Measurements from ENCODE around the gene GPR34.
"Not testable (repeated sequence)": the region's sequence is repeated elsewhere in the genome, so short reads cannot be mapped to it uniquely, and the experiment has no call there.

The GPR34 gene

DNA sequence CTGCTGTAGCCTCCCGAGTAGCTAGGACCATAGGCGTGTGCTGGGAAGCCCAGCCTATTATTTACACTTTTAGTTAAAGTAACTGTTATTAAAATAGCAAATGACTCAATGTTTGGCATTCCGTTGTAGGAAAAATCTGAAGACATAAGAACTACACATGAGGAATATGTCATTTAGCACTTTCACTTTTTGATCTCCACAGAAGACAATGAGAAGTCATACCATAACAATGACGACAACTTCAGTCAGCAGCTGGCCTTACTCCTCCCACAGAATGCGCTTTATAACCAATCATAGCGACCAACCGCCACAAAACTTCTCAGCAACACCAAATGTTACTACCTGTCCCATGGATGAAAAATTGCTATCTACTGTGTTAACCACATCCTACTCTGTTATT, 6.7 kb downstream of the GPR34 start:
- FAIRE-seq, result no peak

DNA sequence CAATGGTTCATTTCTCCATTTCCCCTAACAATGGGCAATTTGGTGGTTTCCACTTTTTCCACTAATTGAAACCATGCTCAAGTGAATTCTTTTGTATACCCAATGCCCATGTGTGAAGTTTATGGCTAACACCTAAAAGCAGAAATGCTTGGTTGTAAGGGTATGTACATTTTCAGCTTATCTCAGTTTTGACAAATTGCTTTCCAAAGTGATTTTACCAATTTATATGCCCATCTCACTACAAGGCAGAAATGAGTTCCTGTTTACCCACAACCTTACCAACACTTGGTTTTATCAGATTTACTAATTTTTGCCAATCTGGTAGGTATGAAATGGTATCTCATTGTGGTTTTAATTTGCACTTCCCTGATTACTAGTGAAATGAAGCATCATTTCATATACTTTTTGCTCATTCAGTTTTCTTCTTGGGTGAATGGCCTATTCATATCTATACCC, 14.8 kb downstream of the GPR34 start:
- no peak for FAIRE-seq

- FAIRE-seq, result no peak
These were observed 16.3 kb downstream of the GPR34 start for GRCh38 chrX:41705042-41705441.

- FAIRE-seq, result no peak
These were observed 17.1 kb downstream of the GPR34 start for GRCh38 chrX:41705680-41706374.

DNA sequence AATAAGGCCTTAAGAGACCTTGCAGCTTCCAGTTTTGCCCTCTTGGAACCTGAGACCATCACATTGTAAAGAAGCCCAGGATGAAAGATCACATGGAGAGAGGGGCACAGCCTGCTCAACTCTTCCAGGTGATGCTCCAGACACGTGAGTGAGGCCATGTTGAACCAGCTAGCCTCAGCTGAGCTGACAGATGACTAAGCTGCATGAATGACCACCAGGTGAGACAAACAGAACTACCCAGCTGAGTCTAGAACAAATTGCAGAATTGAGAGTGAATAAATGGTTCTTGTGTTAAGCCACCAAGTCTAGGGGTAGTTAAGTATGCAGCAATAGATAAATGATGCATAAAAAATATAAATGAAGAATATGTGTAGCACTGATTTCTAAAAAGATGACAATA, 18.4 kb downstream of the GPR34 start:
- no peak for FAIRE-seq

GRCh38 chrX:41708486-41708885, 19.7 kb downstream of the GPR34 start:
- no peak for FAIRE-seq

DNA sequence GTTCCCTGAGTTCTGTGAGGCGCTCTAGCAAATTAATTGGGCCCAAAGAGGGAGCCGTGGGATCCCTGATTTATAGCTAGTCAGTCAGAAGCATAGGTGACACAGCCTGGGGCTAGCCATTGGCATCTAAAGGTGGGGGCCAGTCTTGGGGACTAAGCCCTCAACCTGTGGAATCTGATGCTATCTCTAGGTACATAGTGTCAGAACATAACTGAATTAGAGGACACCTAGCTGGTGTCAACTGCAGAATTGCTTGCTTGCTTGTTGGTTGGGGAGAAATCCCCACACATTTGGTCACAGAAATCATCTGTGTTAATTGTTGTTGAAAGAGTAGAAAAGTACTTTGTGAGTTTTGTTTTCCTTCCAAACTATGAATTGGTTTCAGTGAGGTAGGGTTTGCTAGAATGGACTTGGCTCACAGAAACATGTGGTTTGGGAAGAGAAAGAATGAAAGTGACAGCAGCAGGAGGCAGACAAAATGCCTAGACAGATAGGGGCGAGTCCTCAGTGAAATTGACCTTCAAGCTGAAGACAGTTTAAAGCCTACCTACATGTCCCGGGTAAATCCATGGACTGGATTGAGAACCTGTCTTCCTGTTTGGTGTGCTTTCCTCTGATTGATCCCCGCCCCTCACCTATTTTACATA, 22.4 kb downstream of the GPR34 start:
- FAIRE-seq, result no peak

DNA sequence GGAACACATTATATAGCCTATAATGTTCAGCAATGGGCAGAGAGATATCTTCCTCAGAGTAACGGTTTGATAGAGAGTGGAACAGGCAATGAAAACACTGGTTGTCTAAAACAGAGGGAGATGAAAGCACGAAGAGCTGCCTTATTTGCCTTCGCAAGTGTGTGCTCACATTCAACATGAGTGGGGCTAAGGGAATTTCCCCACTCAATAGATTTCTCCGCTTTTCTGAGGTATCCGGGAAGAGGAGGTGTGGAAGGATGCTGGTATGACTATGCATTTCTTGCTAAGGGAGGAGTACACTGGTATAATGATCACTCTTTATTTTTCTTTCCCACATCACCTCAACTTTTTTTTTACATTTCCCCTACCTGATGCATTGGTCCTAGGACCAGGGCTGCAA, 27.4 kb downstream of the GPR34 start:
- FAIRE-seq, result no peak

DNA sequence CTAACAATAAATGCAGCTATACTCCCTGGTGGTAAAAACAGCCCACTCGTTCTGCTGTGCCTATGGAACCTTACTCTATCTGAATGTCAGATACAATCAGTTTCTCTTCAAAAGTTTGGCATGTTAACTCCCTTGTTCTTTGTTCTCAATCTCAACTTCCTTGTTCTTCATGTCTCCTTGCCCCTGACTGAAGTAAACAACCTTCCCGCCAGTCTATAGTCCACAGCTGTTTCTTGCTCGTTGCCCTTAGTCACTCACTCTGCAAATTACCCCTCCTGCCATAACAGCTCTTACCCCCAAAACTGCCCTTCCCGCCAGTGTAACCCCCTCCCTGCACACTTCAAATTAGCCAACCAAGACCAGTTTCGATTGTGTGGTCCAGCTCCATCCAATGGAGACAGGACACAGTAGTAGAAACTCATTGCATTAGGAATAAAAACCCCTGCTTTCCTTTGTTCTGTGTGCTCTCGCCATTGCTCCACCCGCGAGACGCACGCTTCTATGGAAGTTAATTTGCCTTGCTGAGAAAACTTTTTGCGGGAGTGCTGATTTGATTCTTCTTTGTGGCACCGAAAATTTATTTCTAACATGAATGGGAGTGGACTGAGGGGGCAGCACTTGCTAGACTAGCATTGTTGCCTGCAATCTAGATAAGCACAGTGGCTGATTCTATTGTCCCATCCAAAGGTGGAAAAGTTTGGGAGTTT, 28.1 kb downstream of the GPR34 start:
- FAIRE-seq, result no peak

DNA sequence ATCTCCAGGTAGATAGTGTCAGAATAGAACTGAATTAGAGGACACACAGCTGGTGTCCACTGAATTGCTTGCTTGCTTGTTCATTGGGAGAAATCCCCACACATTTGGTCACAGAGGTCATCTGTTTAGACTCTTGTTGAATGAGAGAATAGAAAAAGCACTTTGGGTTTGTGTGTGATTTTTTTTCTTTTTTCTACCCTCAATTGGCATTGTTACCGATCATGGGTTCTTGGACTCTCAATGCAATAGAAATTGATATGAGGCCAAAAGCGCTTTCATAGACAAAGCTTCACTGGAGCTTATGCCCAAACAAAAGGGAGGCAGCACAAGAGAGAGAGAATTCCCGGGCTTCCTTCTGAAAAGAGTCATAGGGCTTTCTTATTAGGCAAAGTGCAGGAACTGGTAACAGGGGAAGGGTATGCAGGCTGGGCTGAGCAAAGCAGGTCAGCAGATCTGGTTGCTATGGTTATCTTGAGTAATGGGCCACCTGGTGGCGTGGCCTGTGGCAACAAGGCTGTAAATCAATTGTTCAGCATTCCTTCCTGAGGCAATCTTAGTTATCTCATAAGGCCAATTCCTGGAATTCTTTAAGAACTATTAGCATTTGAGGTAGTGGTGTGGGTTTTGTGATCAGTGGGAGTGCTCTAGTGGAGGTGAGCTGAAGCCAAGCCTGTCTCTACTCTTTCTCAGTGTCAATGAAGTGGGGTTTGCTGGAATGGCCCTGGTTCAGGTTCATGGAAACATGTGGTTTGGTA, 29.9 kb downstream of the GPR34 start:
- FAIRE-seq, result no peak

DNA sequence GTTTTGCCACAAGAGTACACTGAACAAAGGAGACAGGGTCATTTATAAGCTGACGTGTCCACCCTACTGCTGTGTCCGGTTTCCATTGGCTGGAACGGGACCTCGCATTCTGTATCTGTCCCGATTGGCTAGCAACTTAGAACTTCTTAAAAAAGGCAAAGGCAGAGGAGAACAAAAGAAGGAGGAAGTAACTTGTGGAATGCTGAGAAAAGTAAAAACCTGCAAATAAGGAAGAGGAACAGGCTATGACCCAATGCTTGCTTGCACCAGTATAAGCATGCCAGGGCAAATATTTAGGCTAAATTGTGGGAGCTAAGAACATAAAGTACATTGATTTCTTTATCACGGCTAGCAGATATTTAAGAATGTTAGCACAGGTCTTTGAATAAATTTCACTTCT, 30.8 kb downstream of the GPR34 start:
- FAIRE-seq, result not testable (repeated sequence)

GRCh38 chrX:41720125-41720779, 31.5 kb downstream of the GPR34 start:
- FAIRE-seq, result no peak

DNA sequence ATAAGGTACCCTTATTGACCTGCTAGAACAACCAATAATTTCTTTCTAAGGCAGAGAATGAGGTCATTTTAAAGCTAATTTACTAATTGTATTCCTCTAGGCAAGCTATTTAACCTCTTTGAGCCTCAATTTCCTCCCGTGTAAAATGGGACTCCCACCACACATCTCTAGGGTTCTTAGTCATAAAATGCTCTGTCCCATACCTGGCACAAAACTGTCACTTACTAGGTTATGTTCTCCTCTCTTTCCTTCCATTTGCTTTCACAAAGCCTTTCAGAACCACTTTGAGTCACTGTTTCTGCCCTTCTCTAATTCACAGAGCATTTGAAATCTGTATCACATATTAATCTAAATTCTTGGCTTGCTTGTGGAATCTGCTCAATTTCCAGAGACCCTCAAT, 32.8 kb downstream of the GPR34 start:
- no peak for FAIRE-seq

DNA sequence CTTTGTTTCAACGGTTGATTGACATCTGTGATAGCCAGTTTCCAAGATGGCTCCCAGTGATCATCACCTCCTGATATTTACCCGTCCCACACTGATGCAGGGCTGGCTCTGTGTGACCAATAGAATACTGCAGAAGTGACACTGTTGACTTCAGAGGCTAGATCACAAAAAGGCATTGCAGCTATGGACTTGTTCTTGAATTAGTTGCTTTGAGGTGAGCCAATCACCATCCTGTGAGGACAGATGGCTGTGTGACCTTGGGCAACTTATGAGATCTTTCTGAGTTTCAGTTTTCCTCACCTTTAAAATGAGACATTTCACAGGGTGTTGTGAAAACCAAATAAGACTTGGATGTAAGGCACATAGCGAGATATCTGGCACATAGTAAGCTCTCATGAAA, 33.4 kb downstream of the GPR34 start:
- no peak for FAIRE-seq

- FAIRE-seq, result no peak
These were observed 34.2 kb downstream of the GPR34 start for GRCh38 chrX:41722816-41723618.

DNA sequence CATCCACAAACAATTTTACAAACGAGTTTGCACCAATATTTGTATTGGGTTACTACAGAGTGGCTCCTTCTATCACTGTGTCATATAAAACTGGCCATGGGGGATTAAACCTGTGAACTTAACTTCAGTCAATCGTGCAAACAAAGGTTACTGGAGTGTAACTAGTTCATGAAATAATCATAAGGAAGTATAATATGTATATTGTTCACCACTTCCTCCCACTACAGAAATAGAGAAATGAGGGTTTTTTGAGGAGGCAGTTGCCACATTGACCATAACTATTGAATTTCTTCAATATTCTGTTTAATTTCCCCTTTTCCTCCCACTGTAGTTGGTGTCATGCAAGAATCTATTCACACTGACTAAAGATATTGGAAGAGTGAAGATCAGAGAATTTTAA, 35.1 kb downstream of the GPR34 start, which contains the start of gene GPR82:
Gene GPR82, plus strand, starts transcription at position 356 of the 400 bp plus-strand sequence. CDS start 2,846 bp downstream, outside the sequence.
- FAIRE-seq, result no peak

DNA sequence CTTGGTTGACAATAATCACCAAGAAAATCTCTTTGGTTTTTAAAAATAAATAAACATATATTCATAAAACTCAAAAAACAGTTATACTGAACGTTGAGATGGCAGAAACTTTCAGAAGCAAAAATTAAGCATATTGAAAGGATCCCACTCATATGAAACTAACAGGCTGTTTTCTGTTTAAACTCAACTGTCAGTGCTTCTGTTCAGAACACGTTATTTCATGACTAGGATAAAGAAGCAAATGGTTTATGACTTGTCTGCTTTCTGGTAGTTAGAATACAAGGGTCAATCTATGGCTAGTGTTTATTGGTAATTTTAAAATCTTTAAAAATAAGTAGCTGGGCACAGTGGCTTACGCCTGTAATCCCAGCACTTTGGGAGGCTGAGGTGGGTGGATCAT, 39.4 kb downstream of the GPR34 start:
- FAIRE-seq, result no peak

DNA sequence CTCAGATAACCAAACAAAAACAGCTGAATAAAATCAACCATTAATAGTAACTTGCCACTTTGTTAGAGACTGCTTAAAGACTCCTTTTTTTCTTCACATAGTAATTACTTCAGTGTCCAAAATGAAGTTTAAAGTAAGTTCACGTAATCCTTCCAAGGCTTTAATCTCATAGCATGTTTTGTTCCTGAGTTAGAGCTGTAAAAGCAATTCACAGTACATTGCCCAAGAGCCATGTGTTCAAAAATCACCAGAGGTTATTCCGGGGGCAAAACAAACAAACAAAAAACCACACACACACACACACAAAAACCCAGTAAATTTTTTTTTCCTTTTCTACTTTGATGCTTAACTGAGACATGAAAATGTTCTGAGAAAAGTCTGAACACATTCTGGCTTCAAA, 41.3 kb downstream of the GPR34 start:
- no peak for FAIRE-seq

- FAIRE-seq, result no peak
These were observed 43.5 kb downstream of the GPR34 start for GRCh38 chrX:41732260-41732659.

- FAIRE-seq, result no peak
These were observed 45.2 kb downstream of the GPR34 start for GRCh38 chrX:41733939-41734338.

- no peak for FAIRE-seq
These were observed 45.8 kb downstream of the GPR34 start for GRCh38 chrX:41734530-41734929.

GRCh38 chrX:41737065-41737464, 48.3 kb downstream of the GPR34 start:
- no peak for FAIRE-seq
